ENCODE data around the gene KLHL12. TPM values are rescaled to one million over a fixed set of nuclear protein-coding genes. Genes with fewer than 3 reads are reported as not detected.

KLHL12 gene
- total and polyA plus RNA-seq, 10 of the 15 experiments (the other 5 are each of a cell fraction or from before 2014, with no cell fraction given), result 16.0 to 53.8 (median 30.3) TPM

DNA sequence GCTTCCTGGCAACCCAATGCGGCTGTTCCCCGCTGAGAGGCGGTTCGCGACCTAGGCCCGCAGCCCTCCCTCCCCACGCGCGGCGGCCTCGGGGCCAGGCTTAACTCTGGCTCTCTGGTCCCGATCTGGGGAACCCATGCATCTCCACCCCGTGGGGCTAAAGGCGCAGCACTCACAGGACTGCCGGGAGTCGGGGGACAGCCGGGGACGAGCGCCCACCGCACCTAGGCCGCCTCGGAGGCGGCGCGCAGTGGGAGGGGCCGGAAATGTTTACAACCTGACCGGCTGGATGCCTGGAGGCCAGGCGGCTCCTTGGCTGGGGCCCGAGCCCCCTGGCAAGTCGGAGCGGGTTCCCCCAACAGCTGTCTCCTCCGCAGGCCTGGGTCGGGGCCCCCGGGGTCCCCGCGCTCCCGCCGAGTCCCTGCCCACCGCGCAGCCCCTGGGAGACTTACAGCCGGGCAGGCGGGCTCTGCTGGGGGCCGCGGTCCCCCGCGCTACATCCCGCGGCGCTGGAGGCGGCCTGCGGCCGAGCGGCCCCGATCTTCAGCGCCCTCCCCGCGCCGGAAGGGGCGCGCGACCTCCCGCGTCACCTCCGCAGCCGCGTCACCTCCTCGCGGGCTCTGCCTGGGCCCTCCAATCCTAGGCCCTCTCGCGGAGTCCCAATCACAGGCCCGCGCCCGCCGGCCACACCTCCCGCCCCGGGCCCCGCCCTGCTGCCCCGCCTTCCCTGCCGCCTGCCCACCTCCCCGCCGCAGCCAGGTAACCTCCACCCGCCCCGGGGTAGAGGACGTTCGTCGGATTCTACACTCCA, 30.9 kb upstream of the KLHL12 start, which contains the start of gene ADIPOR1:
Gene ADIPOR1 (minus strand): TSS at position 580 of the 811 bp plus-strand sequence. CDS start 7,242 bp downstream, outside the sequence.
- ChIA-PET RAD21 (ENCODE audit: unreplicated experiment) (no interaction called here), SMC1A (ENCODE audit: uncharacterized antibody, unreplicated experiment) (no interaction called here), POLR2A (no interaction called here), CTCF (no interaction called here)
- in situ Hi-C loops (cut with MboI), result no loop called here
- Histone ChIP-seq H3K27me3 (replicated peaks in 1 of 2; ENCODE audit: control insufficient read depth in 2 of 2, insufficient read depth in 2 of 2, low read length in 1 of 2) (no peaks in the 10 kb centered on the region), H3K36me3 (ENCODE audit: control insufficient read depth in 2 of 2, insufficient read depth in 2 of 2, low read length in 1 of 2) (no peaks in the 10 kb centered on the region; a peak in 2 of 4 replicates), H3K4me1 (ENCODE audit: control insufficient read depth, insufficient read depth, low read length) (peaks cover 7% of the 10 kb centered on the region; the same call in 1 of the 2 replicates), H3K79me2 (ENCODE audit: control insufficient read depth, insufficient read depth, low read length) (peaks cover 43% of the 10 kb centered on the region), H4K20me1 (ENCODE audit: control insufficient read depth, insufficient read depth) (no peaks in the 10 kb centered on the region), H3K4me3 (peak within 1 kb of the TSS; percentile 89), H3K9ac (ENCODE audit: control insufficient read depth, insufficient read depth, low read length) (peak within 1 kb of the TSS; percentile 86), H3K4me2 (ENCODE audit: control insufficient read depth, insufficient read depth) (peak within 1 kb of the TSS; percentile 87), H3K27ac (ENCODE audit: control insufficient read depth, insufficient read depth) (peak within 1 kb of the TSS; percentile 77), H2AFZ (ENCODE audit: control insufficient read depth, low read depth, low read length) (peak within 1 kb of the TSS; percentile 92), H3K9me3 (replicated peaks; ENCODE audit: control insufficient read depth, insufficient read depth, low read length) (no peaks in the 10 kb centered on the region)
- WGBS (ENCODE audit: insufficient coverage, insufficient replicate concordance, low lambda C conversion rate, missing lambda C conversion rate), result 1% methylated on average over 60 of the region's 86 CpGs
- ATAC-seq (peak; percentile 99), FAIRE-seq (no peak), DNase-seq (ENCODE audit: low read depth, low spot score) (peak; percentile 32)
- BruUV-seq (replicated peaks), result no TSS peak
- intact Hi-C loops (cut with micrococcal nuclease; ENCODE audit: unreplicated experiment), result no loop called here
- TF ChIP-seq IKZF1 (conservative IDR thresholded peaks at IDR 0.05) (peak; percentile 68), KAT2A (conservative IDR thresholded peaks at IDR 0.05; ENCODE audit: control insufficient read depth, low read depth, low read length) (no peak), MXI1 (IDR thresholded peaks at IDR 0.05; ENCODE audit: low read depth, low read length) (peak; percentile 52; the same call in 1 of the 2 replicates), CBFB (IDR thresholded peaks at IDR 0.05; ENCODE audit: low read depth) (no peak), RAD51 (IDR thresholded peaks at IDR 0.05) (no peak), CREB1 (IDR thresholded peaks at IDR 0.05; ENCODE audit: low read depth) (peak; percentile 94), IRF4 (IDR thresholded peaks at IDR 0.05; ENCODE audit: low read depth, low read length) (no peak), SMAD5 (IDR thresholded peaks at IDR 0.05; ENCODE audit: low read depth) (0 out of 2 replicates have a peak, but pooled peaks have one; percentile 57), DPF2 (IDR thresholded peaks at IDR 0.05) (peak; percentile 75; the same call in 1 of the 2 replicates), TCF12 (IDR thresholded peaks at IDR 0.05; ENCODE audit: low read depth, low read length) (peak; percentile 24; the same call in 1 of the 2 replicates), GATAD2B (conservative IDR thresholded peaks at IDR 0.05; ENCODE audit: low read depth) (peak; percentile 73), POLR2A (IDR thresholded peaks at IDR 0.05; ENCODE audit: low read depth, low read length) (peak; percentile 95), EP300 (IDR thresholded peaks at IDR 0.05; ENCODE audit: borderline replicate concordance in 1 of 2, control insufficient read depth in 1 of 2, low read depth in 2 of 2, low read length in 2 of 2) (0 out of 4 replicates have a peak, but pooled peaks of 1 of the 2 experiments have one; percentile 6), NFIC (IDR thresholded peaks at IDR 0.05; ENCODE audit: low read depth, low read length) (no peak), FOXK2 (IDR thresholded peaks at IDR 0.05) (no peak), PML (IDR thresholded peaks at IDR 0.05; ENCODE audit: low read length) (peak; percentile 67; the same call in 1 of the 2 replicates)
- TF ChIP-seq, protein P1, sequence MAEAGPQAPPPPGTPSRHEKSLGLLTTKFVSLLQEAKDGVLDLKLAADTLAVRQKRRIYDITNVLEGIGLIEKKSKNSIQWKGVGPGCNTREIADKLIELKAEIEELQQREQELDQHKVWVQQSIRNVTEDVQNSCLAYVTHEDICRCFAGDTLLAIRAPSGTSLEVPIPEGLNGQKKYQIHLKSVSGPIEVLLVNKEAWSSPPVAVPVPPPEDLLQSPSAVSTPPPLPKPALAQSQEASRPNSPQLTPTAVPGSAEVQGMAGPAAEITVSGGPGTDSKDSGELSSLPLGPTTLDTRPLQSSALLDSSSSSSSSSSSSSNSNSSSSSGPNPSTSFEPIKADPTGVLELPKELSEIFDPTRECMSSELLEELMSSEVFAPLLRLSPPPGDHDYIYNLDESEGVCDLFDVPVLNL (IDR thresholded peaks at IDR 0.05; ENCODE audit: low read depth, low read length), result 0 out of 2 replicates have a peak, but pooled peaks have one; percentile 36
- TF ChIP-seq, protein P2, sequence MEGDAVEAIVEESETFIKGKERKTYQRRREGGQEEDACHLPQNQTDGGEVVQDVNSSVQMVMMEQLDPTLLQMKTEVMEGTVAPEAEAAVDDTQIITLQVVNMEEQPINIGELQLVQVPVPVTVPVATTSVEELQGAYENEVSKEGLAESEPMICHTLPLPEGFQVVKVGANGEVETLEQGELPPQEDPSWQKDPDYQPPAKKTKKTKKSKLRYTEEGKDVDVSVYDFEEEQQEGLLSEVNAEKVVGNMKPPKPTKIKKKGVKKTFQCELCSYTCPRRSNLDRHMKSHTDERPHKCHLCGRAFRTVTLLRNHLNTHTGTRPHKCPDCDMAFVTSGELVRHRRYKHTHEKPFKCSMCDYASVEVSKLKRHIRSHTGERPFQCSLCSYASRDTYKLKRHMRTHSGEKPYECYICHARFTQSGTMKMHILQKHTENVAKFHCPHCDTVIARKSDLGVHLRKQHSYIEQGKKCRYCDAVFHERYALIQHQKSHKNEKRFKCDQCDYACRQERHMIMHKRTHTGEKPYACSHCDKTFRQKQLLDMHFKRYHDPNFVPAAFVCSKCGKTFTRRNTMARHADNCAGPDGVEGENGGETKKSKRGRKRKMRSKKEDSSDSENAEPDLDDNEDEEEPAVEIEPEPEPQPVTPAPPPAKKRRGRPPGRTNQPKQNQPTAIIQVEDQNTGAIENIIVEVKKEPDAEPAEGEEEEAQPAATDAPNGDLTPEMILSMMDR (IDR thresholded peaks at IDR 0.05 in 2 of 3, conservative IDR thresholded peaks at IDR 0.05 in 1 of 3; ENCODE audit: control insufficient read depth in 2 of 3, extremely low read depth in 1 of 3, insufficient read depth in 1 of 3, low read depth in 3 of 3, low read length in 3 of 3), result peak in 1 of 3 experiments; percentile 14; a peak in 1 of 6 replicates
- TF ChIP-seq, protein P3, sequence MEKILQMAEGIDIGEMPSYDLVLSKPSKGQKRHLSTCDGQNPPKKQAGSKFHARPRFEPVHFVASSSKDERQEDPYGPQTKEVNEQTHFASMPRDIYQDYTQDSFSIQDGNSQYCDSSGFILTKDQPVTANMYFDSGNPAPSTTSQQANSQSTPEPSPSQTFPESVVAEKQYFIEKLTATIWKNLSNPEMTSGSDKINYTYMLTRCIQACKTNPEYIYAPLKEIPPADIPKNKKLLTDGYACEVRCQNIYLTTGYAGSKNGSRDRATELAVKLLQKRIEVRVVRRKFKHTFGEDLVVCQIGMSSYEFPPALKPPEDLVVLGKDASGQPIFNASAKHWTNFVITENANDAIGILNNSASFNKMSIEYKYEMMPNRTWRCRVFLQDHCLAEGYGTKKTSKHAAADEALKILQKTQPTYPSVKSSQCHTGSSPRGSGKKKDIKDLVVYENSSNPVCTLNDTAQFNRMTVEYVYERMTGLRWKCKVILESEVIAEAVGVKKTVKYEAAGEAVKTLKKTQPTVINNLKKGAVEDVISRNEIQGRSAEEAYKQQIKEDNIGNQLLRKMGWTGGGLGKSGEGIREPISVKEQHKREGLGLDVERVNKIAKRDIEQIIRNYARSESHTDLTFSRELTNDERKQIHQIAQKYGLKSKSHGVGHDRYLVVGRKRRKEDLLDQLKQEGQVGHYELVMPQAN (conservative IDR thresholded peaks at IDR 0.05), result peak; percentile 91
